ENCODE data around the gene FAM120B.

The FAM120B gene

GRCh38 chr6:170271771-170272314 is 34.7 kb upstream of the FAM120B start:
- DNase-seq (ENCODE audit: low read depth), result no peak

- no peak for DNase-seq (ENCODE audit: low read depth)
These were observed 34.1 kb upstream of the FAM120B start for GRCh38 chr6:170272341-170273065.

- DNase-seq (ENCODE audit: low read depth), result no peak
These were observed 33.4 kb upstream of the FAM120B start for GRCh38 chr6:170273191-170273590.

GRCh38 chr6:170273681-170274080 is 32.9 kb upstream of the FAM120B start:
- no peak for DNase-seq (ENCODE audit: low read depth)

- DNase-seq (ENCODE audit: low read depth), result no peak
These were observed 31.6 kb upstream of the FAM120B start for GRCh38 chr6:170274713-170275560.

- no peak for DNase-seq (ENCODE audit: low read depth)
These were observed 30.0 kb upstream of the FAM120B start for GRCh38 chr6:170276369-170277057.

- DNase-seq (ENCODE audit: low read depth), result no peak
These were observed 28.4 kb upstream of the FAM120B start for GRCh38 chr6:170277893-170278742.

- no peak for DNase-seq (ENCODE audit: low read depth)
These were observed 27.8 kb upstream of the FAM120B start for GRCh38 chr6:170278743-170279094.

- DNase-seq (ENCODE audit: low read depth), result no peak
These were observed 27.1 kb upstream of the FAM120B start for GRCh38 chr6:170279426-170279825.

- no peak for DNase-seq (ENCODE audit: low read depth)
These were observed 26.4 kb upstream of the FAM120B start for GRCh38 chr6:170279977-170280688.

GRCh38 chr6:170280689-170281045 is 25.9 kb upstream of the FAM120B start:
- DNase-seq (ENCODE audit: low read depth), result no peak

- no peak for DNase-seq (ENCODE audit: low read depth)
These were observed 24.9 kb upstream of the FAM120B start for GRCh38 chr6:170281331-170282292.

GRCh38 chr6:170282512-170283158 is 23.9 kb upstream of the FAM120B start:
- DNase-seq (ENCODE audit: low read depth), result no peak

- DNase-seq (ENCODE audit: low read depth), result no peak
These were observed 23.1 kb upstream of the FAM120B start for GRCh38 chr6:170283212-170284081.

GRCh38 chr6:170284126-170284773 is 22.3 kb upstream of the FAM120B start:
- DNase-seq (ENCODE audit: low read depth), result no peak

GRCh38 chr6:170284866-170285469 is 21.6 kb upstream of the FAM120B start:
- no peak for DNase-seq (ENCODE audit: low read depth)

- DNase-seq (ENCODE audit: low read depth), result no peak
These were observed 21.1 kb upstream of the FAM120B start for GRCh38 chr6:170285482-170285881.

All from fibroblast of the conjunctiva (primary cell).